Measurements from ENCODE around the gene ANKMY1.

- TF ChIP-seq POLR2A (IDR thresholded peaks at IDR 0.05; ENCODE audit: borderline replicate concordance, extremely low read depth, insufficient read depth, insufficient read length): no peak
- TF ChIP-seq CTCF (IDR thresholded peaks at IDR 0.05 in 2 of 3, conservative IDR thresholded peaks at IDR 0.05 in 1 of 3; ENCODE audit: borderline replicate concordance in 1 of 3, insufficient read depth in 1 of 3, low read depth in 2 of 3, low read length in 2 of 3): no peak
- no peak for TF ChIP-seq SIN3A (IDR thresholded peaks at IDR 0.05; ENCODE audit: low read depth)
- no peak for TF ChIP-seq POLR2AphosphoS5 (IDR thresholded peaks at IDR 0.05; ENCODE audit: low read depth, low read length)
- no peak for TF ChIP-seq EZH2 (IDR thresholded peaks at IDR 0.05)
- TF ChIP-seq CBX3 (IDR thresholded peaks at IDR 0.05; ENCODE audit: low read depth): no peak
- TF ChIP-seq MAX (IDR thresholded peaks at IDR 0.05): no peak
- TF ChIP-seq YY1 (IDR thresholded peaks at IDR 0.05; ENCODE audit: extremely low read depth, insufficient replicate concordance, low read depth, low read length): no peak
- no peak for TF ChIP-seq SP1 (IDR thresholded peaks at IDR 0.05; ENCODE audit: low read depth)
- TF ChIP-seq RAD21 (IDR thresholded peaks at IDR 0.05; ENCODE audit: low read depth): no peak
- TF ChIP-seq ZBTB33 (IDR thresholded peaks at IDR 0.05; ENCODE audit: extremely low read depth, insufficient replicate concordance, low read length): no peak
- no peak for TF ChIP-seq EZH2phosphoT487 (IDR thresholded peaks at IDR 0.05; ENCODE audit: borderline replicate concordance)
- no peak for TF ChIP-seq FOSL1 (IDR thresholded peaks at IDR 0.05; ENCODE audit: low read depth)
- no peak for TF ChIP-seq ZFX (IDR thresholded peaks at IDR 0.05)
Measured at GRCh38 chr2:240503375-240503774, 54.4 kb downstream of the ANKMY1 start.

All from HCT116 (cell line).